Keratinocyte (primary cell): ENCODE measurements around the gene SCTR.

Source experiments
- CTCF ChIP-seq, 3 experiments: IDR thresholded peaks in 1 of 3; conservative IDR thresholded peaks in 1 of 3; optimal IDR thresholded peaks in 1 of 3; 2 replicates in 2 of 3; 3 replicates in 1 of 3; pipeline versions ENCODE3 to v1.5.1; 2011; ENCODE audit warnings: low read length in 3 of 3, mild to moderate bottlenecking in 3 of 3, moderate library complexity in 2 of 3, control low read depth in 1 of 3, inconsistent platforms in 1 of 3; ENCODE audit not compliant: insufficient read depth in 2 of 3; ENCODE audit errors: extremely low read depth in 1 of 3
- EZH2 ChIP-seq: IDR thresholded peaks from one replicate; pipeline ENCODE4 v1.6.1; 2012; ENCODE audit warnings: inconsistent platforms, mild to moderate bottlenecking, low read length, moderate library complexity

GRCh38 chr2:119422360-119423107 is 101.7 kb downstream of the SCTR start:
- TF ChIP-seq CTCF (optimal IDR thresholded peaks at IDR 0.05 in 1 of 3, IDR thresholded peaks at IDR 0.05 in 1 of 3, conservative IDR thresholded peaks at IDR 0.05 in 1 of 3; ENCODE audit: extremely low read depth in 1 of 3, insufficient read depth in 2 of 3, low read length in 3 of 3) (no peak), EZH2 (no peak)
